Ectodermal cell (in vitro differentiated cells): Measurements from ENCODE around the gene PUS3. TPM values are rescaled to one million over a fixed set of nuclear protein-coding genes. Genes with fewer than 3 reads are reported as not detected.

ENCODE experiments used
- H3K27ac ChIP-seq: 2 replicates; pipeline ENCODE4 v1.7.0; 2013; ENCODE audit warnings: mild to moderate bottlenecking, low read depth, low read length; ENCODE audit not compliant: insufficient read depth, poor library complexity, severe bottlenecking
- H3K27me3 ChIP-seq: 2 replicates; pipeline ENCODE4 v1.7.0; 2013; ENCODE audit warnings: mild to moderate bottlenecking, low read length; ENCODE audit not compliant: insufficient read depth, control insufficient read depth, poor library complexity, severe bottlenecking
- H3K36me3 ChIP-seq: one replicate; pipeline ENCODE4 v1.7.0; 2013; ENCODE audit warnings: low read length; ENCODE audit not compliant: control insufficient read depth, insufficient read depth
- H3K4me1 ChIP-seq: one replicate; pipeline ENCODE4 v1.7.0; 2013; ENCODE audit warnings: low read length; ENCODE audit not compliant: control insufficient read depth, insufficient read depth
- H3K4me3 ChIP-seq: 2 replicates; pipeline ENCODE4 v1.7.0; 2013; ENCODE audit warnings: low read depth, low read length, control low read depth; ENCODE audit not compliant: insufficient read depth
- H3K9me3 ChIP-seq: 2 replicates; pipeline ENCODE4 v1.7.0; 2013; ENCODE audit warnings: mild to moderate bottlenecking, low read length, moderate library complexity; ENCODE audit not compliant: control insufficient read depth
- WGBS, 2 experiments: methylation state at CpG; one replicate each; pipeline ENCODE4 v1.1.7; 2013; ENCODE audit warnings: missing lambda C conversion rate in 2 of 2; 5-methylcytosine and 5-hydroxymethylcytosine counted together
- polyA plus RNA-seq, 4 experiments: library from polyadenylated mRNA; stranded (reverse); fragments of 50-300 nt; gene quantifications; one replicate each; pipeline ENCODE4 v1.2.3, GENCODE V29; 2013

Gene PUS3, protein sequence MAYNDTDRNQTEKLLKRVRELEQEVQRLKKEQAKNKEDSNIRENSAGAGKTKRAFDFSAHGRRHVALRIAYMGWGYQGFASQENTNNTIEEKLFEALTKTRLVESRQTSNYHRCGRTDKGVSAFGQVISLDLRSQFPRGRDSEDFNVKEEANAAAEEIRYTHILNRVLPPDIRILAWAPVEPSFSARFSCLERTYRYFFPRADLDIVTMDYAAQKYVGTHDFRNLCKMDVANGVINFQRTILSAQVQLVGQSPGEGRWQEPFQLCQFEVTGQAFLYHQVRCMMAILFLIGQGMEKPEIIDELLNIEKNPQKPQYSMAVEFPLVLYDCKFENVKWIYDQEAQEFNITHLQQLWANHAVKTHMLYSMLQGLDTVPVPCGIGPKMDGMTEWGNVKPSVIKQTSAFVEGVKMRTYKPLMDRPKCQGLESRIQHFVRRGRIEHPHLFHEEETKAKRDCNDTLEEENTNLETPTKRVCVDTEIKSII
- 19.3 TPM for polyA plus RNA-seq (2013, experiment 1 of 4)
- polyA plus RNA-seq (2013, experiment 2 of 4) = 20.0 TPM
- 16.0 TPM for polyA plus RNA-seq (2013, experiment 3 of 4)
- polyA plus RNA-seq (2013, experiment 4 of 4) = 22.3 TPM

DNA sequence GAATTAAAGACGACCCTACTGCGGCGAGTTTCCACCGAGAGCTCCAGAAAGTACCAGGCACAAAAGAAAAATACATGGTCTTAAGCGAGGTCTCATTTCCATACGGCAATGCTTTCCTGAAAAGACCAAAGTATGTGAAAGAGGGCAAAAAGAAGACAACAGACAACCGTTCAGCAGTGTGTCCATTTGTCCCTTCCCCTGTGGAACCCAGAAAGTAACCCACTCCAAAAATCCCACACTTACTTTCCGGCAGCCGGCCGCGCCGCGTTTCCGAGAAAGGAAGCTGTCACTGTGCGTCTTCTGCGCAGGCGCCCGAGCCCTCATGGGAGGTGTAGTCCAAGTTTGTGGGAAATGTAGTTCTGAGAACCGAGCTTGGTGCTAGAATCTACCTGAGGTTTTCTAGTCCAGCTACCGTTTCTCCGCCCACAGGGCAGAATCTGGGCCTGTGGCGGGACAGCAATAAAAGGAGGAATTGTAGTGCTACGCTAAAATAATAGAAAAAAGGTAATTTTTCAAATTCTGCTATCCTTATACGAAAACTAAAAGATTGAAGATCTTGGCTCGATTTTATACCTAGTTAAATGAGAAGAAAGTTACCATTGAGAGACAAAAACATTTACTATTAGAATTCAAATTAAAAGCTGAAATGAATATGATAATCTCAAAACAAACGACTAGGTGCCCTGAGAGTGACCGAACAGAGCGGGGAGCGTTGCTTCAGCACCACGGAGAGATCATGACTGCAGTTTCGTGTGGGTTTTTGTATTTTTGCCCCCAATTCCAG is at the start of gene PUS3:
Gene PUS3 (minus strand): TSS at position 280 of the 784 bp plus-strand sequence. CDS start 6,922 bp downstream, outside the sequence.
- H3K4me1 ChIP-seq = no peaks in the 10 kb centered on the region
- peak within 1 kb of the TSS; percentile 55 for H3K4me3 ChIP-seq
- no peaks in the 10 kb centered on the region for H3K9me3 ChIP-seq
- no peaks in the 10 kb centered on the region for H3K36me3 ChIP-seq
- H3K27ac ChIP-seq = no peak within 1 kb of the TSS
- 4 to 5% methylated on average over 30 to 31 of the region's 31 CpGs for WGBS, 2 experiments
- H3K27me3 ChIP-seq = peaks cover 24% of the 10 kb centered on the region

- Histone ChIP-seq H3K4me3 (no peak overlapping the region), H3K9me3 (no peaks in the 10 kb centered on the region), H3K36me3 (peaks cover 21% of the 10 kb centered on the region), H3K27me3 (no peaks in the 10 kb centered on the region), H3K4me1 (peaks cover 10% of the 10 kb centered on the region), H3K27ac (no peak overlapping the region)
- WGBS, 2 experiments = 98 to 99% methylated on average over 2 of the region's 2 CpGs
Observed at GRCh38 chr11:125952559-125952958, 49.6 kb upstream of the PUS3 start.

GRCh38 chr11:125951731-125952130 is 48.7 kb upstream of the PUS3 start:
- no peak overlapping the region for H3K4me3 ChIP-seq
- peaks cover 13% of the 10 kb centered on the region for H3K36me3 ChIP-seq
- 66 to 68% methylated on average over 11 of the region's 11 CpGs for WGBS, 2 experiments
- no peaks in the 10 kb centered on the region for H3K27me3 ChIP-seq
- peaks cover 10% of the 10 kb centered on the region for H3K4me1 ChIP-seq
- H3K27ac ChIP-seq = no peak overlapping the region
- no peaks in the 10 kb centered on the region for H3K9me3 ChIP-seq

- Histone ChIP-seq H3K36me3 (peaks cover 6% of the 10 kb centered on the region), H3K4me3 (no peak overlapping the region), H3K27ac (no peak overlapping the region), H3K27me3 (no peaks in the 10 kb centered on the region), H3K9me3 (no peaks in the 10 kb centered on the region), H3K4me1 (peaks cover 10% of the 10 kb centered on the region)
- WGBS, 2 experiments = 88 to 90% methylated on average over 15 of the region's 15 CpGs
Observed at GRCh38 chr11:125950696-125951651, 48.0 kb upstream of the PUS3 start.

DNA sequence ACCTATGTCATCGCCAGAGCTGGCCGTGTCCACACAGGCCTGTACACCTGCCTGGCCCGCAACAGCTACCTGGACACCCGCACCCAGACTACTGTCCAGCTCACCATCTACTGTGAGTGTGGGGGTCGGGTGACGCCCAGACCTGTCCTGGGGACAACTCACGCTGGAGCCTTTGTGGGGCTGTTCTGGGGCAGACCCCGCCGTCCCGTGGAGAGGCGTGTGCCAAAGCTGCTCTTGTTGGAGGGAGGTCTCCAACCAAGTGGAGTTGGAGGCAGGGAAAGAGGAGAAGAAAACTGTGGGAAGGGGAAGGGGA is 47.1 kb upstream of the PUS3 start:
- H3K27ac ChIP-seq = no peak overlapping the region
- peaks cover 10% of the 10 kb centered on the region for H3K4me1 ChIP-seq
- H3K36me3 ChIP-seq = no peaks in the 10 kb centered on the region
- WGBS, 2 experiments = 95 to 96% methylated on average over 11 of the region's 11 CpGs
- no peaks in the 10 kb centered on the region for H3K9me3 ChIP-seq
- H3K27me3 ChIP-seq = no peaks in the 10 kb centered on the region
- no peak overlapping the region for H3K4me3 ChIP-seq

- WGBS, 2 experiments = 92 to 94% methylated on average over 22 of the region's 22 CpGs
Observed at GRCh38 chr11:125949271-125950177, 46.5 kb upstream of the PUS3 start.

DNA sequence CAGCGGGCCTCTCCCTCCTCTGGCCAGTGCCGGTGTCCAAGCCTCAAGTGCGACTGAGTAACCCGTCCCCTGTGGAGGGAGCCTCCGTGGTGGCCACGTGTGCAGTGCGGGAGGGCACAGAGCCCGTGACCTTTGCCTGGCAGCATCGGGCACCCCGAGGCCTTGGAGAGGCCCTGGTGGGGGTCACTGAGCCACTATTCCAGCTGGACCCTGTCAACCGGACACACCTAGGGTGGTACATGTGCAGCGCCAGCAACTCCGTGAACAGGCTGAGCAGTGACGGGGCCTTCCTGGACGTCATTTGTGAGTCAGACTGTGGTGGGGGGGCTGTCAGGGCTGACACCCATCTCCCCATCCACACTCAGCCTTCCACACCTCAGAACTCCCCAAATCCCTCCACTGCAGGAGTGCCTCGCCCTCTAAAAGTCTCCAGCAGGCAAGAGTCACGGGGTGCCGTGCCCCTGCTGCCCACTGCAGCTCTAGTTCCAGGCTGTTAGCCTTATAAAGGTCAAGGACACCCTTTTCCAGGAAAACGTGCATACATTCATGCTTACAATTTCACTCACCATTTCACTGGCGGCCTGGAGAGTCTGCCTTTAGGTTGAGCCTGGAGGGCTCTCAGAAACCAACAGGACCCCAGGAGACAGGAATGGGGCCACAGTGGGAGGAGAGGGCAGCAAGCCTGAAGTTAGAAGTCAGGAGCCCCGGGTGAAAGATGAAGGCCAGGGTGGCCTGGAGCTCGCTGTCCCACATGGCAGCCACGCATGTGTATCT is 45.5 kb upstream of the PUS3 start:
- 93% methylated on average over 23 of the region's 23 CpGs for WGBS, 2 experiments
- H3K4me1 ChIP-seq = peaks cover 14% of the 10 kb centered on the region
- no peaks in the 10 kb centered on the region for H3K27me3 ChIP-seq
- H3K27ac ChIP-seq = no peak overlapping the region
- H3K36me3 ChIP-seq = no peaks in the 10 kb centered on the region
- no peak overlapping the region for H3K4me3 ChIP-seq
- H3K9me3 ChIP-seq = no peaks in the 10 kb centered on the region

More at GRCh38 chr11:125949271-125950177, 46.5 kb upstream of the PUS3 start:
- H3K27me3 ChIP-seq = no peaks in the 10 kb centered on the region
- H3K4me3 ChIP-seq = no peak overlapping the region
- no peak overlapping the region for H3K27ac ChIP-seq
- H3K36me3 ChIP-seq = no peaks in the 10 kb centered on the region
- H3K4me1 ChIP-seq = peaks cover 14% of the 10 kb centered on the region
- H3K9me3 ChIP-seq = no peaks in the 10 kb centered on the region

- no peaks in the 10 kb centered on the region for H3K27me3 ChIP-seq
- no peak overlapping the region for H3K27ac ChIP-seq
- WGBS, 2 experiments = 91 to 95% methylated on average over 24 of the region's 24 CpGs
- no peak overlapping the region for H3K4me3 ChIP-seq
- H3K9me3 ChIP-seq = no peaks in the 10 kb centered on the region
- H3K36me3 ChIP-seq = no peaks in the 10 kb centered on the region
- peaks cover 14% of the 10 kb centered on the region for H3K4me1 ChIP-seq
Observed at GRCh38 chr11:125947419-125948277, 44.6 kb upstream of the PUS3 start.
